Fibroblast of the aortic adventitia (primary cell): ENCODE data around the gene CXCL3. TPM values are rescaled to one million over a fixed set of nuclear protein-coding genes. Genes with fewer than 3 reads are reported as not detected.

Source experiments
- DNase-seq: peaks from one replicate; pipeline ENCODE4 v3.0.0-alpha.2; 2010; ENCODE audit warnings: low read depth
- H3K4me3 ChIP-seq: 2 replicates; pipeline ENCODE4 v1.5.1; 2011; ENCODE audit warnings: low read depth, mild to moderate bottlenecking, control low read depth, low read length, moderate library complexity
- total RNA-seq: library from RNA; depleted of rRNA; stranded (reverse); fragments of >200 nt; gene quantifications from 2 replicates; pipeline ENCODE4 v1.2.3, GENCODE V29; 2012; ENCODE audit warnings: low replicate concordance
- TF ChIP-seq, protein P1 (sequence below): IDR thresholded peaks from 2 replicates; pipeline ENCODE4 v1.5.1; 2011; ENCODE audit warnings: mild to moderate bottlenecking, low read length, control low read depth, inconsistent platforms; ENCODE audit not compliant: insufficient read depth

CXCL3 gene
- total RNA-seq, 1 donor = 0.09 TPM

DNA sequence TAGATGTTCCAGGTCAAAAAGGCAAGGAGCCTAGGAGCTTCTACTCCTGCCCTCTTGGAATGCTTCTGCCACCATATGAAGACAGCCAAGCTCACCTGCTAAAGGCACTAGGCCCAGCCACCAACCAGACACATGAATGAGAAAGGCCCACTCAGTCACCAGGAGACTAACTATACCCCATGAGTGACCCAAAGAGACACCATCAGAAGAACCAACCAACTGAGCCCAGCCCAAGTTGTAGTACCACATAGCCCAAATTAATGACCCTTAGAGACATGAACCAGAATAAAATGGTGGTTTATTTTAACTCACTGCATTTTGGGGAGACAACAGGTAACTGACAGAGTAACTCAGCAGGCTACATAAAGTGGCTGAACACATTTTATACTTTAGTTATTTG lies 22.9 kb upstream of the CXCL3 start:
- no peak overlapping the region for H3K4me3 ChIP-seq
- TF ChIP-seq, protein P1, sequence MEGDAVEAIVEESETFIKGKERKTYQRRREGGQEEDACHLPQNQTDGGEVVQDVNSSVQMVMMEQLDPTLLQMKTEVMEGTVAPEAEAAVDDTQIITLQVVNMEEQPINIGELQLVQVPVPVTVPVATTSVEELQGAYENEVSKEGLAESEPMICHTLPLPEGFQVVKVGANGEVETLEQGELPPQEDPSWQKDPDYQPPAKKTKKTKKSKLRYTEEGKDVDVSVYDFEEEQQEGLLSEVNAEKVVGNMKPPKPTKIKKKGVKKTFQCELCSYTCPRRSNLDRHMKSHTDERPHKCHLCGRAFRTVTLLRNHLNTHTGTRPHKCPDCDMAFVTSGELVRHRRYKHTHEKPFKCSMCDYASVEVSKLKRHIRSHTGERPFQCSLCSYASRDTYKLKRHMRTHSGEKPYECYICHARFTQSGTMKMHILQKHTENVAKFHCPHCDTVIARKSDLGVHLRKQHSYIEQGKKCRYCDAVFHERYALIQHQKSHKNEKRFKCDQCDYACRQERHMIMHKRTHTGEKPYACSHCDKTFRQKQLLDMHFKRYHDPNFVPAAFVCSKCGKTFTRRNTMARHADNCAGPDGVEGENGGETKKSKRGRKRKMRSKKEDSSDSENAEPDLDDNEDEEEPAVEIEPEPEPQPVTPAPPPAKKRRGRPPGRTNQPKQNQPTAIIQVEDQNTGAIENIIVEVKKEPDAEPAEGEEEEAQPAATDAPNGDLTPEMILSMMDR = no peak
- DNase-seq = no peak

DNA sequence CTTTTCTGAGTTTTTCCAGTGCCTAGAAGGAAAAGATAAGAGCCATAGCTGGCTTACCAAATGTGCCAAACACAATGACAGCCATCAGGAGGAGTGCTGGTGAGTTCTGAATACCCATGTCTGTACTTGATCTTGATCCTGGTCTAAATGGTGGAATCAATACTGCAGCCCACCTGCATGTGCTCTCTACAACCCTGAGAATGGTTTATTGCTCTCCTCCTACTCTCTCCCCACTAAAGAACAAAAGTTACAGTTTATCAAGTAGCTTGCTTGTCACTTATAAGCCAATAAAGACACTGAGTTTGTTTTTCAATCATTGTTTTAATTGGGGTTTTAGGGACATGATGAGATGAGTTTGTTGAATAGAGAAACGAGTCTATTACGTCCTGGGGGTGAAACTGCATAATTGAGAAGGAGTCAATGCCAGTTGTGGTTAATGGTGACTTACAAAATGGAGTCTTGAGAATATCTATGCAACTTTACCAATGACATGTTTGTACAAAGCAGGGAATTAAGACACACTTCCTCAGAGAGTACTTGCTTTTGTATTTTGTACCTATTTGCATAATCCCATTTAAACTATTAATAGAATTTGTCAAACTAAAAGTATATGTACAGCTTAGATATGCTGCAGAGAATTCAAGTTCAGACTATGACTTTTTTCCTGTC lies 20.8 kb upstream of the CXCL3 start:
- H3K4me3 ChIP-seq = no peak overlapping the region
- TF ChIP-seq, protein P1 = no peak
- no peak for DNase-seq

DNA sequence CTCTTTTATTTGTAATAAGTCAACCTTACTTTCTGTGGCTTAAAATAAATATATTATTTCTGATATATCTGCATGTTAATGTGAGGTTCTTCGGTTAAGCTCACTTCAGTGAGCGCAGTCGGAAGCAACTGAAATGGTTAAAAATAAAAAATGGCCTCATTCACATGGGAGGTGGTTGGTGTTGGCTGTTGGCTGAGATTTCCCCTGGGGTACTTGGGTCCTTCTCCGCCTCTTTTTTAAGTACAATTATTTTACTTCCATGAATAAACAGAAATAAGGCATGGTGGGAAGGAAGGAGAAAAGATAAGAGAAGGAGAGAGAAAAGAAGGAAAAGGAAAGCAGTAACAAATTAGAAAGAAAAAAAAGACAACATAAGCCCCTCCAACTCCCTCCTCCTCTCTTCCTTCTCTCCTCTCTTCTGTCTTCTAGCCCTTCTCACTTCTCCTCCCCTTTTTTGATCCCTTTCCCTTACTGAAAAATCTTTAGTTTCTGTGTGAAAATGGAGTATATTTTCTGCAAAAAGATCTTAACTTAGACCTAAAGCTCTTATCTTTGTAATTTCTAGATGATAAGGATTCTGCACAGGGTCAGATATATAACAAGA lies 19.7 kb upstream of the CXCL3 start:
- TF ChIP-seq, protein P1 = no peak
- H3K4me3 ChIP-seq = no peak overlapping the region
- DNase-seq = no peak

DNA sequence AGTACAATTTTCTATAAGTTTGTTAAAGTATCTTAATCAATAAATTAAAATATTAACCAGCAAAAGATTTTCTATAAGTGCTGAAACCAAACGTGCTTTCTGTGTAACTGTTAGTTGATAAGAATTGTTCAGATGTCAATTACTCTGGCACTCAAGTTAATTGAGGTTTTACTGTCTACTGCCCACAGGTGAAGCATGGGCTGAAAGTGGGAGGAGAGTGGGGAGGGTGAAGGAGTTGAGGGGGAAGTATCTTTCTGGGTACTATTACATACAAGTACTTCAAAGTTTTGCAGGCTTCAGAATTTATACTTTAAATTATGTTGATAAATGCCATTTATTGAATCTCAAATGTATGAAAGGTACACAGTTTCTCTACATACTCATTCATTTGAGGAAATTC lies 19.1 kb upstream of the CXCL3 start:
- TF ChIP-seq, protein P1 = no peak
- DNase-seq = no peak
- no peak overlapping the region for H3K4me3 ChIP-seq

DNA sequence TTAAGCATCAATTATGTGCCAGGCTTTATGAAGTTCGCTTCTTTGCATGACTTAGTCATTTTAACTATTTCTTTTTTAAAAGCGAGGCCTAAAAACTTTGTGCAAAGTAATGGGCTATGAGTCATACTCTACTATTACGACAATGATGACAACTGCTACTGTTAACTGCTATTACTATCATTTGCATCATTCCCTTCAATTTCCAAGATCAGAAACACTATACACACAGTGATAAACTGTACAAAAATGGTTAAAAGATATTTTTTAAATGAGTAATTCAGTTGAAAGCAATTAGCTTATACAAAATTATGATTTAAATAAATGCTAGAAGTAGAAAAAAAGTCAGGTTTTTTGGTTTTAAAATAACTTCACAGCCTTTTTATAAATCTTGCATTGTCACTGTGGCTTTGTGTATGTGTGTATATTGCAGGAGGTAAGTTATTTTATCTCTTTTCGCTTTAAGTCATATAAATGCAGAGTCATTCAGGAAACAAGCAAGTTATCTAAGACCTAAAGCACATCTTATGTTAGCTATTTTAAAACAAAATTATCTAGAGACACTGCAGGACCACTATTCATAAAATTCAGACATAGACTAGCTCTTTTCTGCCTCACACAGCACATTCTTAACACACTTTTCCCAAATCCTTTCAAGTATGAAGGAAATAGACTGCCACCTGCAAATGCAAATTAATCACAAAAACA lies 18.5 kb upstream of the CXCL3 start:
- DNase-seq = peak; percentile 95
- no peak overlapping the region for H3K4me3 ChIP-seq
- TF ChIP-seq, protein P1 = no peak

DNA sequence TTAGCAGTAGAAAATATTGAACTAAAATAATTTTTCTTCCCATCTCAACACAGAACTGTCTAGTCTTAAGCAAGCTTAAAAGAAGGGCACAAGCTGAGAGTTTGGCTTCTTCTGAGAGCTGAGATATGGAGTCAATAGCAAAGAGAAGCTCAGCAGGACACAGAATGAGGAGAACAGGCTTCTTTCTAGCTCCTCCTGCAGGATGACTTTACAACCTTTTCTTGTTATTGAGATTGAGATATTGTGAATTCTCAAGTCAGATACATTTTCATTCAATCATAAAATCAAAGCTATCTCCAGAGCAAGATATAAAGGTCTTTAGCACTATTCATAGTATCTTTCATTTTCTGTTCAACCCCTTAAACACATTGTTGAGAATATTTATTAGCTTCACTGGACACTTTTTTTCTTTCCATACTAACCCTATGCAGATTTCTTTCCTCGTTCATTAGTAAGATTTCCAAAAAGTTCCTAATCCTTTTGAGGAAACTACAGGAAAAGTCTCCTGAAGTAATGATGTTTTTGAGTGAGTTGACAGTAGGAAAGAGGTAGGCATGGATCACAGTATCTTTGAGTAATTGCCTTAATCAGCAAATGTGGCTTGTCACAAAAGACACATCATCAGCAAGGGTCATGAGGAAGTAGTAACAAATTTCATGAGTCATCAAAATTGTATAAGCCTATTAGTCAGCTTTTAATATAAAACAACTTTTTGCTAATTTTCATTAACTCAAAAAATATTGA lies 17.8 kb upstream of the CXCL3 start:
- peak; percentile 68 for DNase-seq

More for the DNA sequence above, 17.8 kb upstream of the CXCL3 start:
- no peak overlapping the region for H3K4me3 ChIP-seq
- TF ChIP-seq, protein P1 = peak; percentile 29
